Large intestine (tissue), 3 donors: ENCODE results near the gene OTX1. TPM values are rescaled to one million over a fixed set of nuclear protein-coding genes. Genes with fewer than 3 reads are reported as not detected.
"Not testable (repeated sequence)": the region's sequence is repeated elsewhere in the genome, so short reads cannot be mapped to it uniquely, and the experiment has no call there.

Source experiments
- DNase-seq, 2 donors: peaks; one replicate each; pipeline versions ENCODE4 v3.0.0 to v3.0.0-alpha.2; 2013
- H3K27ac ChIP-seq: one replicate; pipeline ENCODE4 v1.5.1; 2013; ENCODE audit warnings: low read length
- H3K27me3 ChIP-seq: 2 replicates; pipeline ENCODE4 v1.6.1; 2013; ENCODE audit warnings: low read length; ENCODE audit not compliant: control insufficient read depth, insufficient read depth
- H3K36me3 ChIP-seq: 2 replicates; pipeline ENCODE4 v1.6.1; 2013; ENCODE audit warnings: low read length; ENCODE audit not compliant: control insufficient read depth, insufficient read depth
- H3K4me1 ChIP-seq: one replicate; pipeline ENCODE4 v1.6.1; 2013; ENCODE audit warnings: low read length; ENCODE audit not compliant: control insufficient read depth, insufficient read depth
- H3K4me3 ChIP-seq: one replicate; pipeline ENCODE4 v1.5.1; 2013; ENCODE audit warnings: low read length
- H3K9me3 ChIP-seq: one replicate; pipeline ENCODE4 v1.6.1; 2013; ENCODE audit warnings: mild to moderate bottlenecking, low read depth, low read length, moderate library complexity; ENCODE audit not compliant: control insufficient read depth
- WGBS: methylation state at CpG from one replicate; pipeline ENCODE4 v1.1.5; 2013; ENCODE audit warnings: low lambda C conversion rate; ENCODE audit not compliant: insufficient coverage; 5-methylcytosine and 5-hydroxymethylcytosine counted together
- polyA plus RNA-seq: library from polyadenylated mRNA; unstranded; fragments of 120-200 nt; gene quantifications from one replicate; pipeline ENCODE4 v1.2.1, GENCODE V29; 2013

Gene OTX1
- polyA plus RNA-seq, 1 donor = 0.04 TPM

GRCh38 chr2:63059793-63060471 is 9.3 kb downstream of the OTX1 start:
- H3K9me3 ChIP-seq = peaks cover 17% of the 10 kb centered on the region
- no peak overlapping the region for H3K27ac ChIP-seq
- peaks cover 25% of the 10 kb centered on the region for H3K4me1 ChIP-seq
- 7% methylated on average over 3 of the region's 39 CpGs for WGBS
- peaks cover 78% of the 10 kb centered on the region for H3K27me3 ChIP-seq
- no peaks in the 10 kb centered on the region for H3K36me3 ChIP-seq
- no peak overlapping the region for H3K4me3 ChIP-seq
- peak in 1 of 2 donors; percentile 47 for DNase-seq

- Histone ChIP-seq H3K27ac (no peak overlapping the region), H3K36me3 (no peaks in the 10 kb centered on the region), H3K9me3 (peaks cover 14% of the 10 kb centered on the region), H3K4me3 (no peak overlapping the region), H3K4me1 (peaks cover 22% of the 10 kb centered on the region), H3K27me3 (peaks cover 73% of the 10 kb centered on the region)
- no peak for DNase-seq
- WGBS = 20% methylated on average over 3 of the region's 5 CpGs
Observed at GRCh38 chr2:63060472-63060991, 9.9 kb downstream of the OTX1 start.

DNA sequence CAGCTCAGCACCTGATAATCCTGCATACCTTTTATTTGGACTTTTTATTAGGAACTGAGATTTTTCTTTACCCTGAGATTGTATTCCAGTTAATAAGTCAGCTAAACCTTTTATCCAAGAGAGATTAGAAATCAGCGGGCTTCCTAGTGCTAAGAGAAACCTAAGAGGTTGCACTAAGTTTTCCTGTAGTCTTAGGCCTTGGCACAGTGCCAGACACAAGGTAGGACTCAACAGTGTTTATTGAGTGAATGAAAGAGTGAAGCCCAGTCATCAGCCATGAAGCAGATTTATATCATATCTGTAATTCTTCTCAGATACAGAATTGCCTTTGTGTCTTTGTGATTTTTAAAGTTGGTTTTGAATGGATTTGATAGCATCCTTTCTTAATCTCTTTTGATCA is 13.6 kb downstream of the OTX1 start:
- no peak for DNase-seq
- Histone ChIP-seq H3K27ac (no peak overlapping the region), H3K36me3 (no peaks in the 10 kb centered on the region), H3K9me3 (peaks cover 5% of the 10 kb centered on the region), H3K4me1 (peaks cover 3% of the 10 kb centered on the region), H3K4me3 (no peak overlapping the region), H3K27me3 (peaks cover 57% of the 10 kb centered on the region)
- no CpG with 5 or more reads among the region's 1 CpG for WGBS

- Histone ChIP-seq H3K9me3 (peaks cover under 1% of the 10 kb centered on the region), H3K36me3 (no peaks in the 10 kb centered on the region), H3K4me1 (no peaks in the 10 kb centered on the region), H3K27ac (no peak overlapping the region), H3K4me3 (no peak overlapping the region), H3K27me3 (peaks cover 57% of the 10 kb centered on the region)
- no peak for DNase-seq
- WGBS = no CpG with 5 or more reads among the region's 4 CpGs
Observed at GRCh38 chr2:63064661-63065060, 14.0 kb downstream of the OTX1 start.

- Histone ChIP-seq H3K4me1 (no peaks in the 10 kb centered on the region), H3K27me3 (peaks cover 48% of the 10 kb centered on the region), H3K4me3 (no peak overlapping the region), H3K27ac (no peak overlapping the region), H3K9me3 (no peaks in the 10 kb centered on the region), H3K36me3 (no peaks in the 10 kb centered on the region)
- no peak for DNase-seq
- WGBS = no CpG with 5 or more reads among the region's 3 CpGs
Observed at GRCh38 chr2:63066265-63066664, 15.6 kb downstream of the OTX1 start.

- no peak overlapping the region for H3K27ac ChIP-seq
- peaks cover 47% of the 10 kb centered on the region for H3K27me3 ChIP-seq
- H3K9me3 ChIP-seq = no peaks in the 10 kb centered on the region
- WGBS = no CpG with 5 or more reads among the region's 2 CpGs
- H3K36me3 ChIP-seq = no peaks in the 10 kb centered on the region
- no peaks in the 10 kb centered on the region for H3K4me1 ChIP-seq
- no peak overlapping the region for H3K4me3 ChIP-seq
- DNase-seq = no peak
Observed at GRCh38 chr2:63066838-63067237, 16.2 kb downstream of the OTX1 start.

DNA sequence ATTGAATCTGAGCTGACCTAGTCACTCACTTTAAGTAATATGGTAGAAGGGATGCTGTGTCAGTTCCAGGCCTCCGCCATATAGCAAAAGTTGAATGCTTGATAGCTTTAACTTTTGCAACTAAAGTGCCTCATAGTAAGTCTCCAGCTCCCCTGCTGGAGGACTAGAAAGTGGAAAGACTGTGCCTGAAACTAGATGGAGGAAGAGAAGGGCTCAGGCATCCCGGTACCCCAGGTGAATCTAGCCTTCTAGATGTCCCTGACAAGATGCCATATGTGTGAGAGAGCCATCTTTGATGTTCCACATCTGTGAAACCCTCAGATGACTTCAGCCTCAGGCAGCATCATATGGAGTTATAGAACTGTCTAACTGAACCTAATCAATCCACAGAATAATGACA is 21.0 kb downstream of the OTX1 start:
- no peaks in the 10 kb centered on the region for H3K36me3 ChIP-seq
- H3K4me3 ChIP-seq = no peak overlapping the region
- no peak for DNase-seq
- H3K9me3 ChIP-seq = no peaks in the 10 kb centered on the region
- WGBS = no CpG with 5 or more reads among the region's 2 CpGs
- H3K27ac ChIP-seq = no peak overlapping the region
- H3K27me3 ChIP-seq = peaks cover 28% of the 10 kb centered on the region
- H3K4me1 ChIP-seq = no peaks in the 10 kb centered on the region

DNA sequence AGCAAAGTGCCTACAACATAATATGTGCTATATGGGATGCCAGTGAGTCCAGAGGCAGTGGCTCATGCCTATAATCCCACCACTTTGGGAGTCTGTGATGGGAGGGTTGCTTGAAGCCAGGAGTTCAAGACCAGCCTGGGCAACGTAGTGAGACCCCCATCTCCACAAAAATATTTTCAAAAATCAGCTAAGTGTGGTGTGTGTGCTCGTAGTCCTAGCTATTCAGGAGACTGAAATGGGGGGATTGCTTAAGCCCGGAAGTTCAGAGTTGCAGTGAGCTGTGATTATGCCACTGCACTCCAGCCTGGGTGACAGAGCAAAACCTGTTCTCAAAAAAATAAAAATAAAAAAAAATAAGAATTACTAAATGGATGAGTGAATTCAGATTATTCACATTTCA is 23.4 kb downstream of the OTX1 start:
- peaks cover 16% of the 10 kb centered on the region for H3K27me3 ChIP-seq
- H3K36me3 ChIP-seq = no peaks in the 10 kb centered on the region
- no peak overlapping the region for H3K4me3 ChIP-seq
- no peaks in the 10 kb centered on the region for H3K4me1 ChIP-seq
- DNase-seq = no peak
- H3K9me3 ChIP-seq = no peaks in the 10 kb centered on the region
- 100% methylated on average over 1 of the region's 3 CpGs for WGBS
- no peak overlapping the region for H3K27ac ChIP-seq

- not testable (repeated sequence) for H3K4me1 ChIP-seq, H3K36me3 ChIP-seq, H3K27ac ChIP-seq, H3K4me3 ChIP-seq, H3K9me3 ChIP-seq, DNase-seq
- WGBS = no CpG with 5 or more reads among the region's 4 CpGs
- H3K27me3 ChIP-seq = peaks cover 12% of the 10 kb centered on the region
Observed at GRCh38 chr2:63074399-63074798, 23.8 kb downstream of the OTX1 start.

GRCh38 chr2:63078852-63079606 is 28.4 kb downstream of the OTX1 start:
- no CpG with 5 or more reads among the region's 4 CpGs for WGBS
- Histone ChIP-seq H3K27me3 (no peaks in the 10 kb centered on the region), H3K4me3 (no peak overlapping the region), H3K4me1 (no peaks in the 10 kb centered on the region), H3K27ac (no peak overlapping the region), H3K9me3 (no peaks in the 10 kb centered on the region), H3K36me3 (no peaks in the 10 kb centered on the region)
- DNase-seq = no peak
